Islet of Langerhans (tissue), 1 donor: ENCODE results near the gene KDM1B.
"Not testable (repeated sequence)": the region's sequence is repeated elsewhere in the genome, so short reads cannot be mapped to it uniquely, and the experiment has no call there.

Source experiments
- FAIRE-seq: peaks from one replicate; lab custom pipeline; 2011; peaks lifted over from hg19 to GRCh38; lab: Jason Lieb, UNC

Gene KDM1B

DNA sequence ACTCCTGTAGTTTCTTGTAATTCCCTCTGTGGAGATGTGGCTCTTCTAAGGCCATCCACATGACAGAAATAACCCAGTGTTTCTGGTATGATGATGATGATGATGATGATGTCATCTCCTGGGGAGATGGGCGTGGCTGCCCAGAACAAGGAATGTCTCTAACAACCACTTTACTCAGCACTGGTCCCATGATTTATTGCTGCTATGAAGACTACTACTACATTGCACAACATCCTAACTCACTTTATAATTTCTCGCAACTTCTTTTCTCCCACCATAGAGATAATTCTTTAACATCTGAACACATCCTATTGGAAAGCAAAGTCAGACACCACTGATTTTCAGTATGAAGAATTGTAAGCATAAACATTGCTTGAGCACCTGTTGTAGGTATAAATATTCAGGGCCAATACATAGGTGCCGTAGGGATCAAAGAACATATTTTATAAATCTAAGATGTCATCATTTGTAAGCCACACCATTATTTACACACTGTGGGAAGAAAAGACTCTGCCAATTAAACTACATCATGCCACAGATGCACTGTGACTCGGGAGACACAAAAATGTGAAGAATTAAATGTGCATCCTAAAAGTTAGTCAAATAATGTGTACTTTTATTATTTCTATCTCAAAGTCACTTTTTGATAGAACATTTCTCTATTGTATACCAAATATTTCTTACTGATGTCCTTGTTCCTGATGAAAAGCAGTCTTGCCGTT lies 6.8 kb upstream of the KDM1B start:
- no peak for FAIRE-seq

DNA sequence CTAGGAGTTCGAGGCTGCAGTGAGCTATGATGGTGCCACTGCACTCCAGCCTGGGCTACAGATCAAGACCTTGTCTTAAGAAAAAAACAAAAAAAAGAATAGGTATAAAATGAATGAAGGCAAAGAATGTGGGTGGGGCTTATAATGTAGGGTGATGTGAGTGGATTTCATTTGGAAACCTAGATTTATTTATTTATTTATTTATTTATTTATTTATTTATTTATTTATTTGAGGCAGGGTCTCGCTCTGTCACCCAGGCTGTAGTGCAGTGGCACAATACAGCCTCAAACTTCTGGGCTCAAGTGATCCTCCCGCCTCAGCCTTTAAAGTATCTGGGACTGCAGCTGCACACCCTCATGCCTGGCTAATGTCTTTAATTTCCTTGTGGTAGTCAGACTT lies 3.8 kb upstream of the KDM1B start:
- not testable (repeated sequence) for FAIRE-seq

DNA sequence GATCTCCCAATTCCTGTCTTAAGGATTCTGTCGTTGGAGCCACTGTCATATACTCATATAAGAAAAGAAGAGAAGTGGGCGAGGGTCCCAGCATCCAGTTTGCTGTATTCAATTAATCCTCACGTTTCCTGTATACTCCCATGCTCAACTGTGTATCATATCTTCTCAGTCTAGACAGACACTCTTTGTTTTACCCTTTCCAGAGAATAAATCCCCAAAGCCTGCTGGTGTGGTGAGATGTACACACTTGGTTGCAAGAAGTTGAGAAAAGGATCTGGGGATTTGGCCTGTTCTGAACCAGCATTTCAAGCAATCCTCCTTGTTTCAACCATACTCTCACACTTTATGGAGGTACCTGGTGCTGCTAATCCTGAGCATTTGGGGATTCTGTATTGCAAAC lies 3.4 kb upstream of the KDM1B start:
- FAIRE-seq: no peak

DNA sequence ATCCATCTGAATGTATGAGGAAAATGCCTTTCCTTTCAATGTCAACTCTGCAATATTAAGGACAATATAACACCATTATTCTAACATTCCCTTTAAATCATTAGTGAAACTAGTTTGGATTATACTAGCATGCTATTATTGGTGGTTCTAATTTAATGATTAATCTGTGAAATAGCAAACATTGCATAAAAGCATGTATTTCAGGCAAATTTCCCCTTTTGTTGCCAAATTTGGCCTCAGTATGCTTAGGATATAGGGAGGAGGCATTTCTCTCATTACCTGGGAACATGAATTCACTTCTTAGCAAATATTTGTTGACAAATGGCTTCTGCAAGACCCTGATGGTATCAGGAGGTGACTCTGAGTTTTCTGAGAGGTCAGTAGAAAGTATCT lies 1.9 kb upstream of the KDM1B start:
- FAIRE-seq: no peak

DNA sequence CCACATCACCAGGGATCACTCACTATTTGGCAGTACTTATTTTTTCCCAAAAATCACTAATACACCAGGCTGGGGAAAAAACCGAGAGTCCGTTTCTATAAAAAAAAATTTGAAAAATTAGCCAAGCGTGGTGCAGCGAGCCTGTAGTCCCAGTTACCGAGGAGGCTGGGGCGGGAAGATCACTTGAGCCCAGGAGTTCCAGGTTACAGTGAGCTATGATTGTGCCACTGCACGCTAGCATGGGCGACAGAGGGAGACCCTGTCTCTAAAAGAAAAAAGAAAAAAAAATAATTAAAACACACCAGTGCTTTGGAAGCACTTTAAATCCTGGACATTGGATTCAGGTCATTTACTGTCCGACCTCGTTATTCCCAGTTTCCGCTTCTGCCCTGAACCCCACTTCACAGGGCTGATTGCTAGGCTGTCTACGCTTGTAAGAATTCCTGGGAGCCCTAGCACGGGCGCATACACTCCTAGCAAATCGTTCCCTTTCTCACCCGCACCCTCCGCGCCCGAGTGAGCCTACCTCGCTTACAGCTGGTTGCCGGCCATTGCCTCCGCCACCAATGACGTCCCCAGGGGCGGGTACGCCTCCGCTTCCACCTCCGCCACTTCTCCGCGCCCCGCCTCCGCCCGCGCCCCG lies 594 bp upstream of the KDM1B start, which contains the start of gene TPMT:
TSS of gene TPMT (minus strand) at position 571 of the 643 bp plus-strand sequence. CDS start 5,950 bp downstream, outside the sequence.
- no peak for FAIRE-seq

DNA sequence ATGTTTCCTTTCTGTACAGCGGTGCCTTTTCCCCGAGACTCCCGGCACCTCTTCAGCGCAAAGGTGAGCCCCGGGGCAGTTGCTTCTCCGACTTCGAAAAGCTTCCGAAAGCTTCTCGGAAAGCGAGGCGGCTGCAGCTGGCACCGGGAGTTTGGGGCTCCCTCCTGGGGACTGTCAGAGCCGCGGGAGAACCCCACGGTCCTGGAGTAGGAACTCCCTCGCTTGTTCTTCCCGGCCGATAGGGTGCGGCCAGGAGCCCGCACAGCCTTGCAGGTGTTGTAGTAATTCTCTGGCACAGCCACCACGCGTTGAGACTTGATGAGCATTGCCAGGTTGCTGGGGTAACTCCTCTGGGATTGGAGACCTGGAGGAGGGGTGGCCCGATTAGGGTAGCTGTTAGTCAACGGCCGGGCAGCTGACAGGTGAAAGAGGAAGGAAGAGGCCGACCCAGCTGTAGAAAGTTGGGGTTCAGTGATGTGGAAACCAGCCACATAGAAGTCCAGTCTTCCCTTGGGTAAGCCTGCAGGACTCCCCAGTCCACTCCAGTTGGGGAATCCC lies 721 bp downstream of the KDM1B start:
- no peak for FAIRE-seq

DNA sequence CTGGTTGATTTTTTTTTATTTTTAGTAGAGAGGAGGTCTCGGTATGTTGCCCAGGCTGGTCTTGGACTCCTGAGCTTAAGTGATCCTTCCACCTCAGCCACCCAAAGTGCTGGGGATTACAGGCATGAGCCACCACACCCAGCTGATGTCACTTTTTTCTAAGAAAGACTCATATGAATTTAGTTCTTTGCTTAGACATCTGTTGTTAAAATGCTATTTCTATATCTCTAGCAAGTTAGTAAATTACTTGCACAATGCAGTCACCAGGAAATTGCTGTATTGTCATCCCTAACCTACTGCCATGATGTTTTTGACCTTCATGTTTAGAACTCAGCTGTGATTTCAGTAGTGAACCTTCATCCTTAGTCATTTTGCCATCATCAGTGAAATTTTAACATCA lies 5.7 kb downstream of the KDM1B start:
- FAIRE-seq: no peak

DNA sequence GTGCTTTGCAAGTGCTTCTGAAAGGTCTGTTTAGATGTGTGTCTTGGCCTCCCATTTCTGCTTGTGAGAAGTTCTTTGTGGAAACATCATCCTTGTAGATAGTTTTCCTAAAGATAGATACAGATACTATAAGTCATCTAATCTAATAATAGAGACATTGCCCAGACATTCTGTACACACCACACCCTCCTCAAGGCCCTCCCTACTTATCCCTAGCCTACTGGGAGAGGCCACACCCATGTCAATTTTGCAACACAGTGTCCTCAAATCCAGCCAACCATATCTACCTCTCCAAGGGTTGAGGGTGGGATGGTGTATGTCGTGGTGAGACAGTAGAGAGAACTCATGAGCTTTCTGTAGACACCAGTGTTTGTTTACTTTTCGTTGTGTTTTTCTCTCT lies 6.2 kb downstream of the KDM1B start:
- FAIRE-seq: no peak

DNA sequence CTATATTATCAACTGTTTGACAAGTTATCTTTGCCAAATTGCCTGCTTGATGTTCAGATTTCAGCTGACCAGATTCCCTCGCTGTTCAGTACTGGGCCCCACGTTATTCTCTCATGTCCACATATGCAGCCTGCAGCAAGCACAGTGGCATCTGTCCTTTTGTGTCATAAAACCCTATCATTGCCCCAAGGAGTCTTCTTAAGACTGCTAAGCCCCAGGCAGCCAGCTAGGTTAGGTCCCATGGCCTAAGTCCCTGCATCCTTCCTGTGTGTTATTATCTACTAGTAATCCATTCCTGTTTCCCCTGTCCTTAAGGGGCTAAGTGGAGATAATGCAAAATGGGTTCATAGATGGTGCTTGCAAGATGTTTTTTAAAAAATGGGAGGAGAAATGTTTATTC lies 7.2 kb downstream of the KDM1B start:
- FAIRE-seq: no peak

DNA sequence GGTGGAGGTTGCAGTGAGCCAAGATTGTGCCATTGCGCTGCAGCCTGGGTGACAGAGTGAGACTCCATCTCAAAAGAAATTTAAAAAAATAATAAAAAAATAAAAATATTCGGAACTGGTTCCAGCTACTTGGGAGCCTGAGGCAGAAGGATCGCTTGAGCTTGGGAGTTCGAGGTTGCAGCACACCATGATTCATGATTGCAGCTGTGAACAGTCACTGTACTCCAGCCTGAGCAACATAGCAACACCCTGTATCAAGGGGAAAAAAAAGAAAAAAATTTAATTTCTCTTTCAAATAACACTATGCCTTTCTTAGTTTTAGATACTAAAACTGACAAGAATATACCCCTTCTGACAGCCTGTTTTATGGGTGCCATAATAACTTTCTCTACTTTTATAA lies 10.5 kb downstream of the KDM1B start:
- FAIRE-seq: no peak

DNA sequence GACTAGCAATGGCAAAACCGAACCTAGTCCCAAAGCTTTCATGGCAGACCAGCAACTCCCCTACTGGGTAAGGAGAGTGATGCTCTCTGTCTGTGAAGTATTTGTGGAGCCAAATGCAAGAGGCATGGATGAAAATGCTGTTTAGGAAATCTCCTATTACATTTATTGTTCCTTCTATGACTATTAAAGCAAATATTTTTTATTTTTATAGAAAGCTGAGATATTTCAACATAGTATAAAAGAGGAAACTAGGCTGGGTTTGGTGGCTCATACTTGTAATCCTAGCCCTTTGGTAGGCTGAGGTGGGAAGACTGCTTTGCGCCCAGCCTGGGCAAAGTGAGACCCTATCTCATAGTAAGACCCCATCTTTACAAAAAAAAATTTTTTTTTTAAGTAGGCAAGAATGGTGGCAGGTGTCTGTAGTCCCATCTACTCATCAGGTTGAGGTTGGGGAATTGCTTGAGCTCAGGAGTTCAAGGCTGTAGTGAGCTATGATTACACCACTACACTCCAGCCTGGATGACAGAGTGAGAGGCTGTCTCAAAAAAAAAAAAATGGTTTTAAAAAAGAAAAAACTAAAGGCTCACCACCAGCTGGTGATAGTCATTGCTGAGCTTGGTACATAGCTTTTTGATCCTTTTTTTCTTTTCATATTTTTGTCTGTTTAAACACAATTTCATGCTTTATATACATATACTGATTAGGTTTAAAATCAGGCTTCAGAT lies 11.3 kb downstream of the KDM1B start:
- FAIRE-seq: no peak

DNA sequence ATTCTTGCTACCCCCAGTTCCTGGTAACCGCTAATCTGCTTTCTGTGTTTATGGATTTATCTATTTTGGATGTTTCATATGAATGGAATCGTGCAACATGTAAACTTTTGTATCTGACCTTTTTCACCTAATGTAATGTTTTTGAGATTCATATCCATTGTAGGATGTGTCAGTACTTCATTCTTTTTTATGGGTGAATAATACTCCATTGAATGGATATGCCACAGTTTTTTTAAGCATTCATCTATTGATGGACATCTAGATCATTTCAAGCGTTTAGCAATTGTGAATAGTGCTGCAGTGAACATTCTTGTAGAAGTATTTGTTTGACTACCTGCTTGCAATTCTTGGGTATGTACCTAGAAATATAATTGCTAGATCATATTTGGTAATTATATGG lies 13.0 kb downstream of the KDM1B start:
- FAIRE-seq: no peak

DNA sequence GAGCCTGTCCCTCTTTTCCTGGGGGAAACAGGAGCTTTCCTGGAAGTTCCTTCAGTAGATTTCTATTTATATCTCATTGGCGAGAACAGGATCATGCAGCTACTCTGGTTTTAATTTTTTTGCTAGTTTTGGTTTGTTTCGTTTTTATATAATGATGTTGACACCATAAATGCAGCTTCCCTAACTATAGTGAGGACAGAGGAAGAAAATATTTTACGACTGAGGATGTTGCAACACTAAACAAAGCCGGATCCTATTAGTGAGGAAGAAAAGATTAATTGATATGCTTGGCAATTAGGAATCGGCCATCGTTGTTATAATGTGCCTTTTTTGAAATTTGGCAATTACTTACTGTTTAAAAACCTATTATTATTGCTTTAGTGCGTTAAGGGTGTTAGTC lies 16.6 kb downstream of the KDM1B start:
- FAIRE-seq: no peak

DNA sequence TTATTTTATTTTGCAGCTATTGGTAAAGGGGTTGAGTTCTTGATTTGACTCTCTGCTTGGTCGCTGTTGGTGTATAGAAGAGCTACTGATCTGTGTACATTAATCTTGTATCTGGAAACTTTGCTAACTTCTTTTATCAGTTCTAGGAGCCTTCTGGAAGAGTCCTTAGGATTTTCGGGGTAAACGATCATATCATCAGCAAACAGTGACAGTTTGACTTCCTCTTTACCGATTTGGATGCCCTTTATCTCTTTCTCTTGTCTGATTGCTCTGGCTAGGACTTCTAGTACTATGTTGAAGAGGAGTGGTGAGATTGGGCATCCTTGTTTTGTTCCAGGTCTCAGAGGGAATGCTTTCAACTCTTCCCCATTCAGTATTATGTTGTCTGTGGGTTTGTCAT lies 21.0 kb downstream of the KDM1B start:
- not testable (repeated sequence) for FAIRE-seq

DNA sequence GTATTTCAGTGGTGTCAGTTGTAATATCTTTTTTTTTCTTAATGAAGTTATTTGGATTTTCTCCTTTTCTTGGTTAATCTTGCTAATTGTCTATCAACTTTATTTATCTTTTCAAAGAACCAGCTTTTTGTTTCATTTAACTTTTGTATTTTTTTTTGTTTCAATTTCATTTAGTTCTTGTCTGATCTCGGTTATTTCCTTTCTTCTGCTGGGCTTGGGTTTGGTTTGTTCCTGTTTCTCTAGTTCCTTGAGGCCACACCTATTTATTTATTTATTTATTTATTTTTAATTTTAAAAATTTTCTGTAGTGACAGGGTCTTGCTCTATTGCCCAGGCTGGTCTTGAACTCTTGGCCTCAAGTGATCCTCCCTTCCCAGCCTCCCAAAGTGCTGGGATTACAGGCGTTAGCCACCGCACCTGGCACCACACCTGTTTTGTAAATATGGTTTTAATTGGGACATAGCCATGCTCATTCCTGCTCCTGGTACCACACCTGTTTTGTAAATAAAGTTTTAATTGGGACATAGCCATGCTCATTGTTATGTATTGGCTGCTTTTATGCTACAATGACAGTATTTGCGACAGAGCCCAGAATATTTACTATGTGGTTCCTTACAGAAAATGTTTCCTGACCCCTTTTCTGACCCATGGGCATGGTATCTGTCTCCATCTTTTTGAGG lies 22.2 kb downstream of the KDM1B start:
- no peak for FAIRE-seq

DNA sequence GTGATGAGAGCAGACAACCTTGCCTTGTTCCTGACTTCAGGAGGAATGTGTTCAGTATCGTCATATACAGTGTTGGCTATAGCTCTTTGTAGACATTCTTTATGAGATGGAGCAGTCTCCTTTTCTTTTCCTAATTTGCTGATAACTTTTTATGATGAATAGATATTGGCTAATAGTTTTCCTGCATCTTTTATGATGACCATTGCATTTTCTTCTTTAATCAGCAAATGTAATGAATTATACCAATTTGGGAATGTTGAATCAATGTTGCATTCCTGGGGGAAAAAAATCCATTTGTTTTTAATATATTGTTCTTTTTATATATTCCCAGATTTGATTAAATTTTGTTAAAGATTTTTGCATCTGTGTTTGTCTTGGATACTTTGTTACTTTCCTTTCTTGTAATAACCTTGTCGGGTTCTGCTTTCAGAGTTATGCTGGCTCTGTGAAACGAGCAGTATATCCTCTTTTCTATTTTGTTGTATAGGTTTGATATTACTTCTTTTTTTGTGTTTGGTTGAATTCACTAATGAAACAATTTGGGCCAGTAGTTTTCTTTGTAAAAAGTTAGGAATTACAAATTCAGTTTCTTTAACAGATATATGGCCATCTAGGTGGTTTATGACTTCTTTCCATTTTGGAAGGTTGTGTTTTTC lies 23.9 kb downstream of the KDM1B start:
- FAIRE-seq: no peak

DNA sequence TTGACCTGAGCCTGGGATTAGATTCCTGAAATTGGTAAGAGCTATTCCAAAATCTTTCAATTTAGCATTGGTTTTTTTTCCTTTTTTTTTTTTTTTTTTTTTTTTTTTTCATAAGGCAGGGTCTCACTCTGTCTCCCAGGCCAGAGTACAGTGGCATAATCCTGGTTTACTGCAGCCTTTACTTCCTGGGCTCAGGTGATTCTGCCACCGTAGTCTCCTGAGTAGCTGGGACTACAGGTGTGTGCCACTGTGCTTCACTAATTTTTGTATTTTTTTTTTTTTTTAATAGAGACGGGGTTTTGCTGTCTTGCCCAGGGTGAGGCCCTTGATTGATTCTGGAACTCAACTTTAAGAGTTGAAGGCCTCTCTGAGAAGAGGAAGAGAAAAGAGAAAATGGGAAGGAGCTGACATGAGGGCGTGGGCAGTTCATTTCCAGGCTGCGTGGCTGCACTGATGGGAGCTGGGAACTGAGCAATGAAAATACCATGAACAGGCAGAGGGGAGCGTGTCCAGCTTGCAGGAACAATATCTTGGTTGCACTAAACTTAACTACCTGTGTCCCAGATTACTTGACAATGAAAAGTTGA lies 24.6 kb downstream of the KDM1B start:
- FAIRE-seq: no peak

DNA sequence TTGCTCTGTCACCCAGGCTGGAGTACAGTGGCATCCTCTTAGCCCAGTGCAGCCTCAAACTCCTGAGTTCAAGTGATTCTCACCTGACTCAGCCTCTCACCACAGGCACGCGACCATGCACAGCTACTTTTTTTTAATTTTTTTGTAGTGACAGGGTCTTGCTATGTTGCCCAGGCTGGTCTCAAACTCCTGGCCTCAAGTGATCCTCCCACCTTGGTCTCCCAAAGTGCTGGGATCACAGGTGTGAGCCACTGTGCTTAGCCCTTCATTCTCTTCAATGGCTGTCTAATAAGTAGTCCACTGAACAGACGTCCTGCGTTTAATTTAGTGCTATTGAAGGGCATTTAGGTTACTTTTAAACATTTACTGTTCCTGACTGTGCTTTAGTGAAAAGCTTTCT lies 27.3 kb downstream of the KDM1B start:
- no peak for FAIRE-seq

DNA sequence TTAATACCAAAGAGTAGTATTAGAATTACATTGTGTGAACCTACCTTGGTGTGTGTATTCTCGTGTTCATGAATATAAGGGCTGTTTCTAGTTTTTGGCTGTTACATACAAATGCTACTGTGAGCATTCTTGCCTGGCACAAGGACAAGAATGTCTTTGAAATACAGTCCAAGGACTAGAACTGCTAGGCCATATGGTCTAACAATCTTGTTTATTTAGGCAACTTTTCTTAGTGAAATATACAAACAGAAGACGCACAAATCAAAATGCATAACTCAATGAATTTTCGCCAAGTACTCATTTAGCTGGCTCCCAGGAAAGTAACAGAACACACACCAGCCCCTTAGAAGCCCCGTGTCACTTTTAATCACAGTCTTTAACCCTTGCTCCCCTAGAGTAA lies 28.5 kb downstream of the KDM1B start:
- FAIRE-seq: no peak

DNA sequence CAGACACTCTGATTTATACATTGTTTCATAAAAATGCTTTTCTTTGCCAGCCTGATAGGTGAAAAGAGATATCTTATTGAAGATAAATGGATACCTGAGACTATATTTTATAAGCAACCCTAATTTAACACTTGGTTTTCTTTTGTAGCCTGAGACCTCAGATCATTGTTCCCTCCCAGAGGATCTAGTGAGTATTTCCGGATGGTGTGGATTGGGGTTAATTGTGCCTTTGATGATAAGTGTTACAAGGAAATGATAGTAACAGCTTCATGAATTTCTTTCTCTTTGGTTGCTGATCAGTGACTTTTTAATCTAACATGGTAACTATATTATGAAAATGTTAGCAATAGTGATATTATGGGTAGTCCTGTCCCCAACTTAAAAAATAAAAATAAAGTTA lies 30.4 kb downstream of the KDM1B start:
- FAIRE-seq: no peak

DNA sequence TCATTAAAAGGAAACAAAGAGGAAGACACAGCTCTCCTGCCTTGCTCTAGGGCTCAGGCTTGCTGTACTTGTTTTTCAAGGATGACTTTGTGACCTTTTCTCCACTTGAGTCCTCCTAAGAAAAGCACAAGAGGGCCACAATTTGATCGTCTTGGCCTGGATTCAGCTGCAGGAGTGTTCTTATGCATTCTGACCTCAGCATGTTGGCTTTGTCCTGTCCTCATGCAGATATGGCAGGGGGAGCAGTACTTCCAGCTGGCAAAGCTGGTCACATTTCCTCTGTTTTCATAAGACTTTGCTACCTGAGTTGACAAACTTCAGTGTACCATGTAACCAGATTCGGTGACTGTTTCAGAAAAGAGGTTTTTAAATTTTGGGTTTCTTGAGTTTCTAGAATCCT lies 30.8 kb downstream of the KDM1B start:
- FAIRE-seq: no peak
